PC-3 (cell line): ENCODE results near the gene FST. TPM values are rescaled to one million over a fixed set of nuclear protein-coding genes. Genes with fewer than 3 reads are reported as not detected.
A peak's percentile ranks its signal among the peaks of the same experiment; 100 is the strongest.

ENCODE experiments used
- ATAC-seq: fragments of 200-7000 bp; cut with Tn5 transposase; 2 replicates; pipeline ENCODE4 v1.9.1; 2020; ENCODE audit warnings: mild to moderate bottlenecking, moderate library complexity
- BruUV-seq: library from RNA; stranded (reverse); fragments of 400-500 nt; replicated peaks from 2 replicates; lab custom pipeline; 2021; lab: Mats Ljungman, UMichigan
- CTCF ChIA-PET: fragments of 300-600 bp; sonication (Branson Sonifier 250); formaldehyde crosslinking; loops from one replicate; lab custom pipeline; 2022; ENCODE audit warnings: antibody characterized with exemption; lab: Charles Lee
- POLR2A ChIA-PET: fragments of 300-600 bp; sonication (Branson Sonifier 250); formaldehyde crosslinking; loops from one replicate; lab custom pipeline; 2022; ENCODE audit warnings: antibody characterized with exemption; ENCODE audit not compliant: unreplicated experiment; lab: Charles Lee
- DNase-seq: peaks from one replicate; pipeline ENCODE4 v3.0.0-alpha.2; 2015
- H2AFZ ChIP-seq: fragments of 300-600 bp; sonication (generic); 2 replicates; pipeline ENCODE4 v1.6.0; 2016; ENCODE audit warnings: antibody characterized with exemption, low read length
- H3F3A ChIP-seq: fragments of 300-600 bp; sonication (generic); one replicate; pipeline ENCODE4 v1.6.0; 2017; ENCODE audit warnings: antibody characterized with exemption, low read length, control low read depth, mild to moderate bottlenecking; ENCODE audit not compliant: unreplicated experiment
- H3K27ac ChIP-seq: fragments of 300-600 bp; sonication (generic); 2 replicates; pipeline ENCODE4 v1.5.1; 2016; ENCODE audit warnings: mild to moderate bottlenecking, low read length
- H3K27me3 ChIP-seq: fragments of 300-600 bp; sonication (generic); 2 replicates; pipeline ENCODE4 v1.6.1; 2016; ENCODE audit warnings: low read length, mixed read lengths
- H3K36me3 ChIP-seq: fragments of 300-600 bp; sonication (generic); 2 replicates; pipeline ENCODE4 v1.6.1; 2016; ENCODE audit warnings: low read depth, mixed run types, low read length, mixed read lengths
- H3K4me1 ChIP-seq: fragments of 300-600 bp; sonication (generic); 2 replicates; pipeline ENCODE4 v1.5.1; 2016; ENCODE audit warnings: low read length; ENCODE audit not compliant: insufficient read depth
- H3K4me2 ChIP-seq: fragments of 300-600 bp; sonication (generic); 2 replicates; pipeline ENCODE4 v1.6.0; 2016; ENCODE audit warnings: low read length
- H3K4me3 ChIP-seq: fragments of 300-600 bp; sonication (generic); 2 replicates; pipeline ENCODE4 v1.5.1; 2016; ENCODE audit warnings: mild to moderate bottlenecking, low read length, mixed read lengths
- H3K79me2 ChIP-seq: fragments of 300-600 bp; sonication (generic); 2 replicates; pipeline ENCODE4 v1.6.1; 2017; ENCODE audit warnings: low read length, mixed read lengths
- H3K9ac ChIP-seq: fragments of 300-600 bp; sonication (generic); 2 replicates; pipeline ENCODE4 v1.6.0; 2016; ENCODE audit warnings: mild to moderate bottlenecking, low read length
- H3K9me2 ChIP-seq: fragments of 300-600 bp; sonication (generic); replicated peaks from 2 replicates; pipeline ENCODE4 v1.6.1; 2016; ENCODE audit warnings: mixed run types, low read length, mixed read lengths
- H3K9me3 ChIP-seq: fragments of 300-600 bp; sonication (generic); 2 replicates; pipeline ENCODE4 v1.6.1; 2016; ENCODE audit warnings: low read length, mixed read lengths
- H4K20me1 ChIP-seq: fragments of 300-600 bp; sonication (generic); 2 replicates; pipeline ENCODE4 v1.6.1; 2016; ENCODE audit warnings: low read length, mixed read lengths
- EZH2 ChIP-seq: fragments of 300-600 bp; sonication (generic); IDR thresholded peaks from one replicate; pipeline ENCODE4 v1.6.1; 2017; ENCODE audit warnings: antibody characterized with exemption, mild to moderate bottlenecking, low read length; ENCODE audit not compliant: unreplicated experiment
- EZH2phosphoT487 ChIP-seq: fragments of 300-600 bp; sonication (generic); IDR thresholded peaks from 2 replicates; pipeline ENCODE4 v1.6.1; 2018; ENCODE audit warnings: mild to moderate bottlenecking, antibody characterized with exemption, low read length, borderline replicate concordance
- intact Hi-C: fragments of 100-400 bp; cut with micrococcal nuclease; formaldehyde crosslinking; loops from 2 replicates; pipeline ENCODE4 v1.9.0; 2023
- total RNA-seq: library from RNA; depleted of rRNA; stranded (reverse); fragments of >200 nt; gene quantifications from 2 replicates; pipeline ENCODE4 v1.2.3, GENCODE V29; 2014
- TF ChIP-seq, protein P1 (sequence below): fragments of 300-600 bp; sonication (generic); conservative IDR thresholded peaks from 2 replicates; pipeline ENCODE4 v1.5.1; 2017; ENCODE audit warnings: antibody characterized with exemption, low read depth, mild to moderate bottlenecking, low read length

The FST gene
- total RNA-seq, 1 experiment from 2014 or later = 403 TPM

DNA sequence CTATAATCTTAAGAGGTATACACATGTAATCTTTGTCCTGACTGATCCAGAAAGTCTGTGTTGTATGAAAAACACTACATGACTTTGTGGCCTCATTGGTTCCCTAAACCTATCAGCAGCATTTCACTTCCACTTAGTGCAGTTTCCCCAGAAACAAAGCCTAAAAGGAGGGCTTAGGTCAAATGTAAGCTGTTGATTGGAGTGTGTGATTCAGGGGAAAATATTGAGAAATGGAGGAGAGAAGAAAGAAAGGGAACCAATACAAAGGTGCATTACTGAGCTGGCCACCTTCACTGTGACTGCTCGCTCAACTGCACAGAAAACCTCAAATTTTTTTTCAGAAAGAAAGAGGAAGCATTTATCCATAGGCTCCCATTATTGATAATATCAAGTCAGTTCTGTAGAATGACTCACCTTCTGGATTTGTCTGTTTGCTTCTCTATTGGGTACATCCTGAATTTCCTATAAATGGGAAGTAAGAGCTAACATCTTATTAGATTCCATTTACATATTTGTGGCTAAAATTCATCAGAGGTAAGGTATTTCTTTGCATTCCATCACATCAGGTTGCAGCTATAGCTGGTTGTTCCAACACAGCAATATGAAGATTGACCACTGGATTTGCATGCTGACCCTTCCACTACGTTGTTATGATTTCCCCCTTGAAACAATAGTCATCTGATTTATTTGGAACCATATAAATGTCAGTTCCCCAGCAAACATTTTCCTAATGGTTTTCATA, 10.3 kb upstream of the FST start:
- CTCF ChIA-PET = interaction anchor here (0.6 to 1.3 kb wide), 3 partner anchors 8 to 719 kb away, joined by 3 to 6 read pairs (median 5); no protein-coding TSS in a partner anchor

DNA sequence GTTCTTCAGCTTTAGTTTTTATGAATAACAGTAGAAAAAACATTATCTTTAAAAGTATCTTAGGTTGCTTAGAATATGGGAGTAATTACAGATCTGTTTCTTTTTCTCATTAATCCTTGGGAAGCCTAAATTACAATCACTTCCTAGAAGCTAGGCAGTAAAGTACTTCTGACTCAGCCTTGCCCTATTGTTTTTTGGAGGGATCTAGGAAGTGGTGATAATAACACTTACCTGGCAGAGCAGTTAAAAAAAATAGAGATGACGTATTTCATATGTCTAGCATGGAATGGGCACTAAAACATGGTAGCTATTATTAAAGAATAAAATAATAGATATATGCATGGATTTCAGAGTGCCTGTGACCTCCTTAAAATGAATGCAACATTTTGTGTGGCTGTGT, 8.2 kb upstream of the FST start:
- Histone ChIP-seq H3K27ac (peak overlapping the region; percentile 86; the same call in 1 of the 2 replicates), H3K27me3 (no peaks in the 10 kb centered on the region), H3K9ac (no peak overlapping the region), H3K4me2 (no peak overlapping the region), H2AFZ (no peak overlapping the region), H3K9me3 (no peaks in the 10 kb centered on the region), H3K4me3 (no peak overlapping the region), H3F3A (peaks cover 9% of the 10 kb centered on the region), H3K36me3 (no peaks in the 10 kb centered on the region), H3K79me2 (no peaks in the 10 kb centered on the region), H4K20me1 (no peaks in the 10 kb centered on the region), H3K4me1 (peaks cover 66% of the 10 kb centered on the region), H3K9me2 (no peaks in the 10 kb centered on the region)
- TF ChIP-seq, protein P1, sequence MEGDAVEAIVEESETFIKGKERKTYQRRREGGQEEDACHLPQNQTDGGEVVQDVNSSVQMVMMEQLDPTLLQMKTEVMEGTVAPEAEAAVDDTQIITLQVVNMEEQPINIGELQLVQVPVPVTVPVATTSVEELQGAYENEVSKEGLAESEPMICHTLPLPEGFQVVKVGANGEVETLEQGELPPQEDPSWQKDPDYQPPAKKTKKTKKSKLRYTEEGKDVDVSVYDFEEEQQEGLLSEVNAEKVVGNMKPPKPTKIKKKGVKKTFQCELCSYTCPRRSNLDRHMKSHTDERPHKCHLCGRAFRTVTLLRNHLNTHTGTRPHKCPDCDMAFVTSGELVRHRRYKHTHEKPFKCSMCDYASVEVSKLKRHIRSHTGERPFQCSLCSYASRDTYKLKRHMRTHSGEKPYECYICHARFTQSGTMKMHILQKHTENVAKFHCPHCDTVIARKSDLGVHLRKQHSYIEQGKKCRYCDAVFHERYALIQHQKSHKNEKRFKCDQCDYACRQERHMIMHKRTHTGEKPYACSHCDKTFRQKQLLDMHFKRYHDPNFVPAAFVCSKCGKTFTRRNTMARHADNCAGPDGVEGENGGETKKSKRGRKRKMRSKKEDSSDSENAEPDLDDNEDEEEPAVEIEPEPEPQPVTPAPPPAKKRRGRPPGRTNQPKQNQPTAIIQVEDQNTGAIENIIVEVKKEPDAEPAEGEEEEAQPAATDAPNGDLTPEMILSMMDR = no peak
- TF ChIP-seq EZH2 (no peak), EZH2phosphoT487 (no peak)
- no TSS peak for BruUV-seq
- intact Hi-C loops = no loop called here
- ATAC-seq (no peak), DNase-seq (no peak)
- ChIA-PET CTCF (no interaction called here), POLR2A (no interaction called here)

More for the DNA sequence above, 10.3 kb upstream of the FST start:
- Histone ChIP-seq H3K4me1 (peaks cover 47% of the 10 kb centered on the region), H3K79me2 (no peaks in the 10 kb centered on the region), H2AFZ (no peak overlapping the region), H3K9ac (peak overlapping the region; percentile 23; the same call in 1 of the 2 replicates), H3K4me2 (peak overlapping the region; percentile 75), H3F3A (peaks cover 9% of the 10 kb centered on the region), H3K27ac (peak overlapping the region; percentile 86), H3K36me3 (no peaks in the 10 kb centered on the region), H3K9me2 (no peaks in the 10 kb centered on the region), H3K9me3 (no peaks in the 10 kb centered on the region), H4K20me1 (no peaks in the 10 kb centered on the region), H3K27me3 (no peaks in the 10 kb centered on the region), H3K4me3 (peak overlapping the region; percentile 35; the same call in 1 of the 2 replicates)
- TF ChIP-seq, protein P1 = no peak
- TF ChIP-seq EZH2phosphoT487 (no peak), EZH2 (no peak)
- intact Hi-C loops = loop anchor here (1.0 kb wide), 1 partner anchor 31 kb away; no protein-coding TSS in a partner anchor
- ATAC-seq = peak; percentile 87
- POLR2A ChIA-PET = no interaction called here
- TSS peak; percentile 84 for BruUV-seq
- peak; percentile 81 for DNase-seq
